ENCODE results near the gene FTSJ3.

Gene FTSJ3

DNA sequence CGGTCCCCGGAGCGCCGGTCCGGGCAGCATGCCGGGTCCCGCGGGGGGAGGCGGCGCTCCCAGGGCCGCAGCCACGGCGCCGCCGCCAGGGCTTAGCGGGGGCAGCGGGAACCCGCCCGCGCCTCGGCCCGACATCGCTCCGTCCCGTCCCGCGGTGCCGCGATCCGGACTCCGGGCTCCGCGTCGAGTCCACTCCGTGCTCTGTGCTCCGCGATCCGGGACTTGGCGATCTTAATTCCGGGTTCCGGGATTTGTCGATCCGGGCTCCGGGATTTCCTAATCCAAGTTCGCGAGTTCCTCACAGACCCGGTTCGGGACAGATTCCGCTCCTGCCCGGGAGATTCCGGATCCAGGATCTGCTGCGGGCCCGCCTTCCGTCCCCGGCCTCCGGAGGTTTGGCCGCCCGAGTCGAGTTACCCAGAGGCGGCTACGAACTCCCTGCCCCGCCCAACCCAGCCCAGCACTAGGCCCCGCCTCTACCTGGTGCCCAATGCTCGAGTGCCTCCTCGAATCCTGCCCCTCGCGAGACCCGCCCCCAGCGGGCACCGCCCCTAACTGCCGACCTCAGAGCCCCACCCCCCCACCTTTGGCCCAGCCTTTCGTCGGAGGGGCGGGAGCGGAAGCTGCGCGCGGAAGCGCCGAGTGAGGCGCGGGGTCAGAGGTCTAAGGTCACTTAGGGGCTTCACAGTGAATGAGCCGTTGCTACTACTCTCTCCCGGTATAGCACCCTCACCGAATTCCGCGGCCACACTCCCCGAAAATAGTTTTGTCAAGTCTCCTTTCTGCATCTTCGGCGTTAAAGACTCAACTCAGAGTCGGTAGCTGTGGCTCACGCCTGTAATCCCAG lies 15.3 kb upstream of the FTSJ3 start, which contains the start of gene SMARCD2:
SMARCD2 (minus strand) TSS at position 146 of the 847 bp plus-strand sequence; CDS start at position 135, 11 bp downstream.
- DNase-seq, result peak; percentile 76 to 90

DNA sequence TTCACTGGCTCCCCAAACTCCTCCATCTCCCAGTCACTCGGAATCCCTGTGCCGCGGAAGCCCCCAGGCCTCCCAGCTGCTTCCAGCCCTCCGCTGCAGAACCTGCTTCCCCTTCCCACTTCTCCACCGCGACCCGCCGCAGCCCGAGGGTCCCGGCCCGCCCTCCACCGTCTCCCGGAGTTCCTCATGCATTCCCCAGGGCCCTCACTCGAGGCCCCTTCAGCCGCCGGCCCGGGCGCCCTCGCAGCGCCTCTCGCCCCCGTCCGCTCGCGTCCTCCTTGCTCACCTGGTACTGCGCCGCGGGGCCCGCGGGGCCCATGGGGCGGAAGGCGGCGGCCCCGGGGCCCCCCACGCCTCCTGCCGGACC lies 14.7 kb upstream of the FTSJ3 start:
- no peak for DNase-seq

DNA sequence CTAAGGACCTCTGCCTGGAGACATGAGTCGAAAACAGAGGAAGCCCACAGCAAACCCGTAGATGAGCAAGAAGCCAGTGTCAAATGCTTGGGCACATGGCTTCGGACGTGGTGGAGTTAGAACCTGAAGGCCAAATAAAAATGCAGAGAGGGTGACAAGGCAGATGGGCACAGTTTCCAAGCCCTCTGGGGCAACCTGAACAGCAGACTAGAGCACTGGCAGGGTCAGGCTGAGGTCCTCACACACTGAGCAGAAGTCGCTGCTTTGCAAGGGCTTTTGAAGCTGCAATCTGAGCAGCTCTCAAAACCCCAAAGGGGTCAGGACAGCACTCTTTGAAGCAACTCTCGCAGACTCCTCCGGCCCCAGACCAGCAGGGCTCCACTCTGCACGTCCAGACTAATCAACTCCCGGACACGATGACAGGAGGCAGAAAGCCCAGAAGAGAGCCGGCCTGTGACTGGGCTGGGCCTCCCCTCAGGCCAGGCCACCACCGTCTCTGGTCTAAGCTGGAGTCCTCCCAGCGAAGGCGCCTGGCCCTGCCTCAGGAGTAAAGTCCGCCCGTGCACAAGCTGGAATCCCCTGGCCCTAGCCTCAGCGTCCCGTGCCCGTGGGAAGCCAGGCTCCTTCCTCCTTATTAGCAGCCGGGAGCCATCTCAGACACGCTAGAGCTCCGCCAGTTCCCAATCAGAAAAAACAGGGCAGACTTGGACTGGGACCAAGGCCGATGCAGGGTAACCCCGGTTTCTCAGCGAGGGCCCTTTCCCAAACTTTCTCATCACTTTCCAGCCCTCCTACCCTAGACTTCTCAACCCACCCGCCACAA lies 14.1 kb upstream of the FTSJ3 start:
- peak in 1 of 2 experiments; percentile 48 for DNase-seq

DNA sequence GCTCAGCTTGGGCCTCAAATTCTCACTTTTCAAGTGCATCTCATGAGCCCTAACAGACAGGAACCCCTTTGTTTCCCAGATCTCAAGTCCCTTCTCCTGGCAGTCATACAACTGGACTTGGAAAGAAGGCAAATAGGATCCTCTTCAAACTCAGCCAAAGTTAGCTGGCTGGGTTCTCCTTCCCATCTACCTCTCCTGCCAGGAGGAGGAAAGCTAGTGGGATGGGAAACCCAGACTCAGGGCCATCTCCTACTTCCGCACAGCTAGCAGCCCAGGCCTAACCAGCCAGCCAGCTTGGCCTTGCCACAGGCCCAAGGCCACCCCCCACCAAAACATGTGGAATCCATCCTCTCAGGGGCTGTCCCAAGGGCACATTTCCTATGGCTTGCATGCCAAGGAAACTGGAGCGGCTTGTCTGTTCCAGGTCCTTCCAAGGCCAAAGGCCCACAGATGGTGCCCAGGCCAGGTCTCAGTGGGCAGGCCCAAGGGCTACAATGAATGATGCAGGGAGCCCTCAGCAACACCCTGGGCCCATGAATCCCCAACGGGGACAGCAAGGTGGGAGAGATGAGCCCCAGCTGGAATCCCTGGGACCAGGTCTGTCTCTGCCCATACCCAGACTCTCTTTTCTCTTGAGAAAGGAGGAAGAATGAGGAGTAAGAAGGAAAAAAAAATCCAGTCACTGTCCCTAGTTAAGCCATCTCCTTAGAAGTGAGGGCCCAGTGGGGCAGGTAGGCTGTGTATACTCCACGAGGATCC lies 13.3 kb upstream of the FTSJ3 start:
- no peak for DNase-seq

DNA sequence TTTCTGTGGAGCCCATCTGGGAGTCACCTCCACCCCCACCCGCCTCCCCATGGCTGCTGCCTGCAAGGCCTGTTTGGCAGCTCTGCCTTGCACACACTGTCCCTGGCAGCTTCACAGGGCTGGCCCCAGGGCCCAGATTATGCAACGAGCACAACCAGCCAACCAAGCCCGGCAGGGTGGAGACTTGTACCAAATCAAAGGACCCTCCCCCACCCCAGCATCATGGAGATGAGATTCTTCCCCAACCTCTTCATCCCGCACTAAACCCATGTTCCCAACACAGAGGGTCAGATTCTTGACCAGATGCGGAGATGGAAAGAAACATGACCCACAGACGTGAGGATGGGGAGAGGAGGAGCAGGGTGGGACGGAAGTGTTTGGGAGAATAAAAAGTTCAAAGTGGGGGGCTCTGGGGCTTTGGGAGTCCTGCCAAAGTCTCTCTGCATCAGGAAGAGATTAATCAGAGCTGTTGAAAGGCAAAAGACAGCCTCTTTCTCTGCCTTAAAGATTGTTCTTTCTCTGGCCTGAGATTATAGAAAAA lies 11.2 kb upstream of the FTSJ3 start:
- DNase-seq, result peak; percentile 80 to 87

DNA sequence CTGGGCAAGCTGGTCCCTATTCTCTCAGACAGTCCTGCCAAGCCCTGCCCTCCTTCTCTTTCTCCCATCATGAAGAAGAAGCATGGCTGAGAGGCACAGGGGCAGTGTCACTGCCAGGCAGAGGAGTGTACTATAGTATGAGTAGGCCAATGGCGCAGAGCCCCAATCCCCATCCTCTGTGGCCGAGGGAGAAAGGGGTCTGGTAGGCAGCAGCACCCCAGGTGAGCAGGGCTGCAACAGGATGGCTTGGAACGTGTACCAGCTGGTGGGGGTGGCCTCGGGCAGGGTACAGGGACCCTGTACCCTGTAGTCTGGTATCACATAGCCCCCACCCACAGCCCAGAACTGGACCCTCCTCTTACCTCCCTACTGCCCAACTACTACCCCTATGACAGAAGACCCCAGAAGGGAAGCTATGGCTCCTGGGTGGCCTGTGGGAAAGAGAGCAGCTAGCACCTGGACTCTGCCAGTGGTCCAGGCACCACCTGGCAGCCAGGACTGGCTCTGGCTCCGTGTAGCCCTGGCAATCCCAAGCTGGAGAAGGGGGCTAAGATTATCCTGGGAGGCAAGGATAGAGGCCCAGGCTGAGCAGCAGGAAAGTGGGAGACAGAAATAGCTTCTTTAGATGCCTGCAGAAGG lies 10.6 kb upstream of the FTSJ3 start:
- DNase-seq, result peak in 1 of 2 experiments; percentile 66

DNA sequence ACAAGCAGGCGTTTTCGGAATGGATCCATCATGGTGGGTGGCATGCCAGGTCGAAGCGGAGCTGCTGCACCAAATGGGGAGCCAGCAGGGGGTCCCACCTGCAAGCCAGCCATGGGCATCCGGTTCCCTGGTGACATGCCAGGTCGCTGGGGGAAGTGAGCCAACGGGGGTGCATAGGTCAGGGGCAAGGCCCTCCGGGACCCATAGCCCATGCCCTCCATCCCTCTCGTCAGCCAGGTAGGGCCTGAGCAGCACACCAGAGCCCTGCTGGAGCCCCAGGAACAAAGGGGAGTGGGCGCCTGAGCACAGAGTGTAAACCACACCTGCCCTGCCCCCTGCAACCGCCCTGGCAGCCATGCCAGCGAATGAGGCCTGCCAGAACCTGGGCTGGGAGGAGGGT lies 10.0 kb upstream of the FTSJ3 start:
- DNase-seq, result no peak

DNA sequence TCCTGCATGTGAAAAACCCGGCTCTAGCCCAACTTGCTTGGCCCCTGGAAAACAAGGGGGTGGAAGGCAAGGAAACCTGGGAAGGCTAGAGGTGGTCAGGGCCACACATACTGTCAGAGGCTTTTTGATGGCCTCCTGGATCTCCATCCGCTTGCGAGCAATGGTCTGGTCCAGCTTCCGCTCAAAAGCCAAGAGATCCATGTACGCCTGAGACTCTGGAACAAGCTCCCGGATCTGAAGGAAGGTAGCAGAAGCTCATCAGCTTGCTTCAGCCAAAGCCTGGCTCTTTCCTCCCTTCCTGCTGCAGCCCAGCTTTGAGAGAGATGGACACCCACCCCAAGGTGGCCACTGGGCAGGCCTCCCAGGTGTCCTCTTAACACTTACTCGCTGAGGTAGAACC lies 9.3 kb upstream of the FTSJ3 start:
- no peak for DNase-seq

DNA sequence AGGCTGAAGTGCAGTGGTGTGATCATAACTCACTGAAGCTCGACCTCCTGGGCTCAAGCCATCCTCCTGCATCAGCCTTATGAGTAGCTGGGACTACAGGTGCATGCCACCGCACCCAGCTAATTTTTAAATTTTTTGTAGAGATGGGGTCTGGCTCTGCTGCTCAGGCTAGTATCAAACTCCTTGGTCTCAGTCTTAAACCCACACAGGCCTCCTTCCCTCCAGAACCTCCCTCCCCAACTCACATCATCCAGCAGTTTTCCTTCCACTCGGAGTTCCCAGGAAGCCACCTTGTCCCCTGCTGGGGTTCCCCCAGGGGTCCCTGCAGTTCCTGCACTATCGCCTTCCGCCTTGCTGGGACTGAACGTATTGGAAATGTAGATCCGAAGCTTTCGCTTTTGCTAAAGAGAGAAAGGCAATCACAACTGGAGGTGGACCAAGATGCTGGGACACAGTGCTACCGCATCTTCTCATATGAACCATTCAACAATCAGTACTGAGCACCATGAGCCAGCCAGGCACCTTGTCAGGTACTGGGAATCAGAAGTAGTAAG lies 7.8 kb upstream of the FTSJ3 start:
- no peak for DNase-seq

DNA sequence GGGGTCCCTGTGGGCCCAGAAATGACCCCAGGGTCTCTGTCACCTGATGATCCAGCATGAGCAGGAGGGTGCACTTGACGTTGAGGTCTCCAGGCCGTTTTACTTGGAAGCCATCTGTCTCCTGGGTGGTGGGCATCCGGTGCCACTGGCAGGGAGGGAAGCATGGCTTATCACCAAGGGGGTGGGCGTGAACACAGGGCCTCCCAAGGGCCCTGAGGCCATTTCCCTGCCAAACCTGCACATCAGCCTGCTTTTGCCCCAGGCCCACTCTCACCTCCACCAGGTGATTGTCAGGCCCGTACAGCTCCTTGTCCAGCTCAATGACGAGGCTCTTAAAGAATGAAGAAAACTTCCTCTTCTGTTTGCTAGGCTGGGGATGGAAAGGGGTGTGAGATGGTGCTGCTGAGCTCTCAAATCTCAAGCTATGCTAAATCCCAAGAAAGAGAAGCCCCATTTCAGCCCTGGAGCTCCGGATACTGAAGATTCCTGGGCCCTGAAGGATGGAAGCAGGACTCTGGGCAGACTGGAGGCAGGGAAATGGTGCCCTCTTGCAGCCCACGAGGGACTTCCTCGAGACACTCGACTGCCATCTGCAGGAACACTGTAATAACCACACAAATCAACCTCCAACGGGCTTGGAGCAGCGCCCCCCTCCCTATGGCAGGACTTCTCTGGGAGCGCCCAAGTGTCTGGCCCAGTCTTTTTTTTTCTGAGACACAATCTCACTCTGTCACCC lies 7.1 kb upstream of the FTSJ3 start:
- no peak for DNase-seq

DNA sequence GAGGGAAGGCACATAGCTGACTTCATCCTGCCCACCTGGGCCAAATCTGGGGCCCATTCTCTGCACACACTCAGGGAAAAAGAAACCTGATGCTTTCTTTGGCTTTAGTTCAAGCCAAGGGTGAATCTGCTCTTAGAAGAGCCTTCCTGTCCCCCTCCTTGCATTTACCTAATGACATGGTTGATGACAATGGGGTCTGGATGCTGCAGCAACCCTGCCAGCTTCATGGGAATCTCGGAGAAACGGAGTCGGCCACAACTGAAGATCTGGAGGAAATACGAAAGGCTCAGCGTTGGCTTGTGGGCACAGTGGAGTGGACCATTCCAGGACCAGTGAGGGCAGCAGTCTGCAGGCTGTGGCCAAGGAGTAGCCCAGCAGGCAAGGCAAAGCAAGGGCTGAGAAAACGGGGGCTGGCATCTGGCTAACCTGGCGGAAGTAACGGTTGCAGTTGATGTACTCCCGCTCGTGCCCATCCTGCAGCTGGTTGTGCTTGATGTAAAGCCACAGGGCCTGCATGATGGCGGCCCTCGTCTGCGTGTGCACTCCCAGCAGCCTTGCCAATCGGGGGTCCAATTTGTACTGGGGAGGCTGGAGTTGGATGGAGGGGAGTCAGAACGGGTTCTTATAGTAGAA lies 6.4 kb upstream of the FTSJ3 start:
- DNase-seq, result no peak

DNA sequence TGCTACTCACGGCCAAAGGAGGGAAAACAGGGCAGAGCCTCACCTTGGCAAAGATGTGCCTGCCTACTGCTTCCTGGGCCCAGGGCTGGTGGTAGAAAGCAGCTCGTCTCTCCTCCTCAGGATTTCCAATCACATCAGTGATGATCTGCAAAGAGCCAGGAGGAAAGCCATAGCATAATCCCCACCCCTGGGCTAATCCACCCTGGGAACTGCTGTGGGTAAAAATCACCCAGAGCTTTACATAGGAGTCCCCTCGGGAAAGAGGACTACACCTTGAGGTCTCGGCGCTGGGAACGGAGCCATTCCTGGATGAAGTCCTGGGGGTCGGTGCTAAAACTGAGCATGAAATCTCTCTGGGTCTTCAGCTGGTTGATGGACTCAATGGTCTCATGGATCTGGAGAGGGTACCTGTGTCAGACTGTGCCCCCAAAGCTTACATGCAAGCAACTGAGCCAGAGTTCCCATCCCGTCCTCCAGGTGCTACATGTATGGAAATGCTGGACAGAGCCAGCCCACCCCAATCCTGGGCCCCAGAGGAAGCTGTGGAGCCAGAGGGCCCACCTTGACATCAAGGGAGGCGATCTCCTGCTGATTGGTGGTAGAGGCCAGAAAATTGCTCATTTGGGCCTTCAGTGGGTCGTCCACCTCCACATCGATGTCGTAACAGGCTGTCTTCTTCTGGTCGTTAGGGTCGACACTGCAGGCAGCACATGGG lies 5.7 kb upstream of the FTSJ3 start:
- DNase-seq, result no peak

DNA sequence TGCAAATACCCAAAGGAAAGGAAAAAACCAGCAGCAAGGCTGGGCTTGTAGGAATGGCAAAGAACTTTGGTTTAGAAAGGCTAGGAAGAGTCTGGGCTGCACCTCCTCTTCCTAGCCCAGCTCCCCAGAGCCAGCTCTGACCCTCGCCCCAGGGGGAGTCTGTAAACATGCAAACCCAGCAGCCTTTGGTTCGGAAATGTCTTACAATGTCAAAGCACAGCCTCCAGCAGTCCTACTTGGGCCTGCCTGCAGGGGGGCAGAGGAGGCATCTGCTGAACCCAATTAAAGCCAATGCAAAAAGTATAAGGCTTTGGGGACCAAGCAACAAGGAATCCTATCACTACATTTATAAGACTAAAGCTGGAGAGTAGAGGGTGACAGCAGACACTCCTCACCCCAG lies 5.0 kb upstream of the FTSJ3 start:
- DNase-seq, result no peak

DNA sequence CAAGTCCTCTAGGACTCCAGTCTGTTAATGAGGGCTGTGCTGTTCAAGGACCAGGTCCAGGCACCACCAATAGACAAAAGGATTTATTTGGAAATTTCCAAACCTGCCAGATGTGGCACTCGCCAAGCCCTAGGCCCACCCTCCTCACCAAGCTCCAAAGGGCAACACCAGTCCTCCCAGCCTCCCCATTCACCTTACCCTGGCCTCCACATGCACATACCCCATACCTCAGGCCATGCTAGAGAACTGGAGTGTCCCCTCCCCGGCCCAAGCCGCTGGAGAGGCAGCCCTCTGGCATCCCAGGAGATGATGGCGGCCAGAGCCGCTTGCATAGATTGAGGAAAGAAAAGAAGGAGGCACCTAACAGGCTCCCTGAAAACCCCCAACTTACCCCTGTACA lies 4.6 kb upstream of the FTSJ3 start:
- no peak for DNase-seq

DNA sequence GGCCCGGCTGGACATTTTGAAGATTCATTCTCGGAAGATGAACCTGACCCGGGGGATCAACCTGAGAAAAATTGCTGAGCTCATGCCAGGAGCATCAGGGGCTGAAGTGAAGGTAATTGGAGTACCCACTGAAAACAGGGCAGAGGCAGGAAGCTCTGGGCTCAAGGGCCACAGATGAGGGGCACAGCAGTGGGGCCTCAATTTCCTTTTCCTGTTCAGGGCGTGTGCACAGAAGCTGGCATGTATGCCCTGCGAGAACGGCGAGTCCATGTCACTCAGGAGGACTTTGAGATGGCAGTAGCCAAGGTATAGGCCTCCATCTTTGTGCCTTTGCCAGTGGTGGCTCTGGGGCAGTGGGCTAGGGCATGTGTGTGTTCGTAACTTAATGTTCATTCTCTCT lies 4.0 kb upstream of the FTSJ3 start:
- DNase-seq, result no peak

DNA sequence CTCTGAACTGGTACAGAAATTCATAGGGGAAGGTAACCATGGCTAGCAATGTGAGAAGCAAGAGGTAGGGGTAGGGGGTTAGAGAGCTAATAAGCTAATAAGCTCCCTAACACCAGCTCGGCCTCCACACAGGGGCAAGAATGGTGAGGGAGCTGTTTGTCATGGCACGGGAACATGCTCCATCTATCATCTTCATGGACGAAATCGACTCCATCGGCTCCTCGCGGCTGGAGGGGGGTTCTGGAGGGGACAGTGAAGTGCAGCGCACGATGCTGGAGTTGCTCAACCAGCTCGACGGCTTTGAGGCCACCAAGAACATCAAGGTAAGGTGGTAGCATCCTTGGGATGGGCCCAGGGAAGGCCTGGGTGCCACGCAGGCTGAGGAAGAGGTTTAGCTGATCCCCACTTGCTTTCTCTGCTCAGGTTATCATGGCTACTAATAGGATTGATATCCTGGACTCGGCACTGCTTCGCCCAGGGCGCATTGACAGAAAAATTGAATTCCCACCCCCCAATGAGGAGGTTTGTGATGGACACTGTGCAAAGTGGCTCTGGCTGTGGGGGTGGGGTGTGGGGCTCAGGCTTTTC lies 3.5 kb upstream of the FTSJ3 start:
- DNase-seq, result no peak

DNA sequence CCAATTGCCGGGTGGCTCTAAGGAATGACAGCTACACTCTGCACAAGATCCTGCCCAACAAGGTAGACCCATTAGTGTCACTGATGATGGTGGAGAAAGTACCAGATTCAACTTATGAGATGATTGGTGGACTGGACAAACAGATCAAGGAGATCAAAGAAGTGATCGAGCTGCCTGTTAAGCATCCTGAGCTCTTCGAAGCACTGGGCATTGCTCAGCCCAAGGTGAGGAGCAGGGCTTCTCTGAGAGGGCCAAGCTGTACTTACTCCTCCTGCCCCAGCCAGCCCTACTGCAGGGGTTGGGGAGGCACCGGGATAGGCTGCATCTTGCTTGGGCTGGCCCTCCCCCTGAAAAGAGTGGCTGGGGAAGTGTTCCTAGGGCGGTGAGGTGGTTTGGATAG lies 2.8 kb upstream of the FTSJ3 start:
- DNase-seq, result no peak

DNA sequence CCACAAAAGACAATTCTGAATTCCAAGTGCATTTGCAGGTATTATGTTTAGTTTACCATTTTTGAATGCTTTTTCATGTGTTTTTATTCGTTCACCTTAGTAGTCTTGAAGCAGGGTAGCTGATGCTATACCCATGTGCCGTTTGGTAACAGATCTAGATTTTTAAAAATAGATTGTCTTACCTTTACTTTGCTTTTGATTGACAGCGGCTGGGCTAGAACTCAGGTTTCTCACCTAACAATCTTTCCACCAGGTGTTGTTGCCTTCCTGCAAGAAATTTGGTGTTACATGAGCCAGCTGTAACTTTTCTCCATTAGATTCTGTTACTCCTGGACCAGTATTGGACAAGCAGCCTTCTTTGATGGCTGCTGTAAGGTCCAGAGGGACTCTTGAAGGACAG lies 1.5 kb upstream of the FTSJ3 start:
- DNase-seq, result no peak

DNA sequence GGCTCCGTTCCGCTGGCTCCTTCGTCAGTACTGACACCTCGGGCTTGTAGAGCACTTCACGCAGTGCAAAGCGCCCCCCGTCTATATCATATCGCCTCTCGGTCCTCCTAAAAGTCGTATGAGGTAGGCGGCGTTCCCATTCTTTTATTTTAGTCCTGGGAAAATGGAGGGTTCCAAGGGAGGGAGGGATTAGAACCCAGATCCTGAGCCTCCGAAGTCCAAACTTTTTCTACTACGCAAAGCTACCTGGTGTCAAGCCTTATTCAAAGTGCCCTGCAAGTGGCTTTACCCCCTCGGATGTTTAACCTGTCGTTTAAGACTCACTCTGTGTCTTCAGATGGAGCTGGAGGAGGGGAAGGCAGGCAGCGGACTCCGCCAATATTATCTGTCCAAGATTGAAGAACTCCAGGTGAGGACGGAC lies 348 bp upstream of the FTSJ3 start:
- no peak for DNase-seq

DNA sequence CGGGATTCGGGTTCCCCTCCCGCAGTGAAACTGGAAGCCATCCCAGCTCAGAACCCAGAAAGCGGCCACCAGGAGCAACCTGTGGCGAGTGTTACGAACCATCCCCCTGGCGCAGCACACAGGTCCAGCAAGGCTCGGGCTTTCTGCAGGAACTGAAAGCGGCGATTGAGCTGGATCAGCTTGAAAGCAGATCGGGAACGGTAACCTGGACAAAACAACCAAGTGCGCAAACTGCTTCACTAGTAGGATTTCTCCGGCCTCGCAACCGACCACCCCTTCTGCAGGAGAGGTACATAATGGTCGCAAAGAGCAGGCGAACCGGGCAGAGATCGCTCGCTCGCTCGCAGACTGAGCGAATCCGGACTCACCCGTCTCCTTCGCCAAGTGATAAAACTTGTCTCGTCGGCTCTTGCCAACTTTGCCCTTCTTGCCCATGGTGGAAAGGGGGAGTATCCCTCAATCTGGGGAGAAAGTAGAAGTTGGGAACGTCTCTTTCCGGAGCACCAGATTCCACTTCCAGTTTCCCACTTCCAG lies 928 bp downstream of the FTSJ3 start:
- no peak for DNase-seq

Data from cerebellar nuclear complex (tissue), 1 donor.